ENCODE results near the gene TIMM17A.
"Not testable (repeated sequence)": the region's sequence is repeated elsewhere in the genome, so short reads cannot be mapped to it uniquely, and the experiment has no call there.

TIMM17A gene

GRCh38 chr1:201940316-201940715 is 15.0 kb upstream of the TIMM17A start:
- DNase-seq (ENCODE audit: low spot score) = not testable (repeated sequence)

- no peak for DNase-seq (ENCODE audit: low spot score)
These were observed 13.7 kb upstream of the TIMM17A start for GRCh38 chr1:201941420-201942128.

- no peak for DNase-seq (ENCODE audit: low spot score)
These were observed 13.2 kb upstream of the TIMM17A start for GRCh38 chr1:201942129-201942495.

GRCh38 chr1:201944002-201944401 is 11.3 kb upstream of the TIMM17A start:
- no peak for DNase-seq (ENCODE audit: low spot score)

- no peak for DNase-seq (ENCODE audit: low spot score)
These were observed 10.7 kb upstream of the TIMM17A start for GRCh38 chr1:201944639-201945038.

GRCh38 chr1:201945157-201945556 is 10.1 kb upstream of the TIMM17A start:
- no peak for DNase-seq (ENCODE audit: low spot score)

GRCh38 chr1:201945863-201946223 is 9.5 kb upstream of the TIMM17A start:
- DNase-seq (ENCODE audit: low spot score) = no peak

GRCh38 chr1:201946224-201946908 is 8.9 kb upstream of the TIMM17A start, which contains the start of gene LMOD1:
Gene LMOD1, minus strand, starts transcription at chr1:201946548. Its CDS starts 208 bp downstream, at chr1:201946340.
- no peak for DNase-seq (ENCODE audit: low spot score)

- DNase-seq (ENCODE audit: low spot score) = no peak
These were observed 7.7 kb upstream of the TIMM17A start for GRCh38 chr1:201947697-201948008.

- DNase-seq (ENCODE audit: low spot score) = no peak
These were observed 5.8 kb upstream of the TIMM17A start for GRCh38 chr1:201949491-201949890.

GRCh38 chr1:201954263-201955008 is 867 bp upstream of the TIMM17A start:
- DNase-seq (ENCODE audit: low spot score) = peak; percentile 1

- no peak for DNase-seq (ENCODE audit: low spot score)
These were observed 433 bp downstream of the TIMM17A start for GRCh38 chr1:201955729-201956143.

GRCh38 chr1:201958348-201958747 is 3.0 kb downstream of the TIMM17A start:
- DNase-seq (ENCODE audit: low spot score) = no peak

GRCh38 chr1:201962382-201962781 is 7.1 kb downstream of the TIMM17A start:
- DNase-seq (ENCODE audit: low spot score) = not testable (repeated sequence)

- DNase-seq (ENCODE audit: low spot score) = no peak
These were observed 9.0 kb downstream of the TIMM17A start for GRCh38 chr1:201964261-201964660.

GRCh38 chr1:201966171-201966570 is 10.9 kb downstream of the TIMM17A start:
- no peak for DNase-seq (ENCODE audit: low spot score)

GRCh38 chr1:201968202-201968925 is 13.1 kb downstream of the TIMM17A start:
- DNase-seq (ENCODE audit: low spot score) = no peak

- DNase-seq (ENCODE audit: low spot score) = no peak
These were observed 15.2 kb downstream of the TIMM17A start for GRCh38 chr1:201970334-201971159.

- peak; percentile 64 for DNase-seq (ENCODE audit: low spot score)
These were observed 26.8 kb downstream of the TIMM17A start for GRCh38 chr1:201982082-201982622.

- DNase-seq (ENCODE audit: low spot score) = peak; percentile 47
These were observed 27.5 kb downstream of the TIMM17A start, which contains the start of gene RNPEP for GRCh38 chr1:201982623-201983379. Gene RNPEP, plus strand, starts transcription at chr1:201982648. Its CDS starts 19 bp downstream, at chr1:201982667.

Data from CD4-positive, alpha-beta T cell treated with Interleukin-15 for 4 hours (primary cell).